ENCODE measurements around the gene MKRN1.
"Not testable (repeated sequence)": the region's sequence is repeated elsewhere in the genome, so short reads cannot be mapped to it uniquely, and the experiment has no call there.

The MKRN1 gene

DNA sequence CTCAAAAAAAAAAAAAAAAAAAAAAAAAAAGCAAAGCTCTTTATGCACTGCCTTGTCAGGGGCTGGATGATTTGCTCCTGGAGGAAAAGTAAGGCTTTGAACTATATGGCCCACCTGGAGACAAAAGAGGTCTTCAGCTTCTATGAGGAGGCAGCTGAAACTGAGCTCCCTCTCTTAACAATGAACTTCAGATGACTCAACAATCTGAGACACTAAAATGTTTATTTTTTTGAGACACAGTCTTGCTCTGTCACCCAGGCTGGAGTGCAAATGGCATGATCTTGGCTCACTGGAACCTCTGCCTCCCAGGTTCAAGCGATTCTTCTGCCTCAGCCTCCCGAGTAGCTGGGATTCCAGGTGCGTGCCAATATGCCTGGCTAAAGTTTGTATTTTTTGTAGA, 38.7 kb downstream of the MKRN1 start:
- in situ Hi-C loops (cut with MboI; ENCODE audit: low sequenced_read_pairs), result no loop called here

DNA sequence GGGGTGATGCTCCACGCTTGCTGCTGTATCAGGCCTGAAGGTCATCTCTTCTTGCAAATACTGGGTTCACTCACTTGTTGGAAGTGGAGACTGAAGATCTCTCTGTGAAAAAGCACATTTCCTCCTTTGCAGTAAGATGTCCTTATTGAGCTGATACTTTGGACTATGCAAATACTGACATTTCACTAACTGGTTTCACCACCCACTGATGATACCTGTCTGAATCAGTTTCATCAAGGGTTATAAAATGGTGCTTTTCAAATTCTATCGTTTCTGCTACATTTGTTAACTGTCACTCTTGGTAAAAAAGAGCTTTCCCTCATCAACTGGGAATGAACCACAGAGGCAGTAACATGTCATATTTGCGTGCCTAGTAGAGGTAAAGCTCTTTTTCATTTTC, 39.9 kb downstream of the MKRN1 start:
- in situ Hi-C loops (cut with MboI; ENCODE audit: low sequenced_read_pairs), result no loop called here

GRCh38 chr7:140435252-140435895, 43.9 kb downstream of the MKRN1 start:
- in situ Hi-C loops (cut with MboI; ENCODE audit: low sequenced_read_pairs), result no loop called here

DNA sequence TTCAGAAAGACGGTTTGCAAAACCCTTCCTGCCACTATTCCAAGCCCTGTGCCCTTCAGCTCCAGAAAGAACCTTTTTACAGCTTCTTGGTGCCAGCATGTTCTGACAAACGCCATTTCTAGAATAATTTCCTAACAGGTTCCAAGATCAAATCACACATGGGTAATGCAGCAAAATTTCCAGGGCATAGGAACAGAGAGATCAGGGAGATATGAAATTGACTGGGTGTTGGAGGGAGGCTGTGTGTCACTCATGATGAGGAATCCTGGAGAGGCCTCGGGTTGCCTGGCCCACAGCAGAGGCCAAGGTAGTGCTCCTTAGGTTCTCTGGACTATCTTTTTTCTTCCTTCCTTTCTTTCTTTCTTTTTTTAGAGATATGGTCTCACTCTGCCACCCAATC, 45.9 kb downstream of the MKRN1 start:
- in situ Hi-C loops (cut with MboI; ENCODE audit: low sequenced_read_pairs), result no loop called here

DNA sequence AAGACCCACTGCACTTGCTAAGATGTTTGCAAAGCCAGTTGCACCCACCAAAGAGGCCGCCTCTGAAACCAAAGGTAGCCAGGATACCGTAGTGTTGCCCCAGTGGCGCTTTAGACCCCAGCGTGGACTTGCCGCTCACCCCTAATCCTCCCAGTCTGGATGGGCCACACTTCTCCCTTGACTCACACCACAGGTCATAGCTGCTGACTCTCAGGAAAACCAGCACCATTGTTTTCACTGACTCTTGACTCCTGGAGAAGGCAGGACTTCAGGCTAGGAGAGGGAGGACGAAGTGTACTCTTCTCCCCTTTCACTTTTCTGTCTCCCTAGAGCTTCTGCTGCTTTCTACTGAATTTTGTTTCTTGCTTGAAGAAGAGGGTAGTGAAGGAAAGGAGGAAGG, 53.2 kb downstream of the MKRN1 start:
- in situ Hi-C loops (cut with MboI; ENCODE audit: low sequenced_read_pairs), result no loop called here

DNA sequence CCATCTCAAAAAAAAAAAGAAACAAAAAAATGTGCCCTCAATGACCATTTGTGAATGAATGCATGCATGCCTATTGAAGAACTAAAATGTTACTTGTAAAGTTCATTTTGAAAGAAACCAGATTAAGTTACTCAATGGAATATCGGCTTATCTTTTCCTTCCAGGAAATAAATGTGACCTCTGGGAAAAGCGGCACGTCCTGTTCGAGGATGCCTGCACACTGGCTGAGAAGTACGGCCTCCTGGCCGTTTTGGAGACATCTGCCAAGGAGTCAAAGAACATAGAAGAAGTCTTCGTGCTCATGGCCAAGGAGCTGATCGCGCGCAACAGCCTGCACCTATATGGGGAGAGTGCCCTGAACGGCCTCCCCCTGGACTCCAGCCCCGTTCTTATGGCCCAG, 53.6 kb downstream of the MKRN1 start:
- in situ Hi-C loops (cut with MboI; ENCODE audit: low sequenced_read_pairs), result no loop called here

DNA sequence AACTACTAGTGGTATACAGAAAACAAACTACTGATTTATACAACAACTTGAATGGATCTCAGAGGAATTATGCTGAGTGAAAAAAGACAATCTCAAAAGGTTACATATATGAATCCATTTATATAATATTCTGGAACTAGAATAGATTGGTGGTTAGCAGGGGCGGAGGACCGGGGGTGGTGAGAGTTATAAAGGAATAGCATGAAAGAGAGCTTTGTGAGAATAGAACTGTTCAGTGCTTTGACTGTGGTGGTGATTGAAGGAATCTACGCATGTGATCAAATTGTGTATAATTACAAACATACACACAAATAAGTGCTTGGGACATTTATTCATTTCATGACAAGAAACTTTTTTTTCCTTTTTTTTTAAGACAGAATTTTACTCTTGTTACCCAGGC, 55.8 kb downstream of the MKRN1 start:
- in situ Hi-C loops (cut with MboI; ENCODE audit: low sequenced_read_pairs), result no loop called here

GRCh38 chr7:140421521-140421920, 57.8 kb downstream of the MKRN1 start:
- in situ Hi-C loops (cut with MboI; ENCODE audit: low sequenced_read_pairs), result no loop called here

DNA sequence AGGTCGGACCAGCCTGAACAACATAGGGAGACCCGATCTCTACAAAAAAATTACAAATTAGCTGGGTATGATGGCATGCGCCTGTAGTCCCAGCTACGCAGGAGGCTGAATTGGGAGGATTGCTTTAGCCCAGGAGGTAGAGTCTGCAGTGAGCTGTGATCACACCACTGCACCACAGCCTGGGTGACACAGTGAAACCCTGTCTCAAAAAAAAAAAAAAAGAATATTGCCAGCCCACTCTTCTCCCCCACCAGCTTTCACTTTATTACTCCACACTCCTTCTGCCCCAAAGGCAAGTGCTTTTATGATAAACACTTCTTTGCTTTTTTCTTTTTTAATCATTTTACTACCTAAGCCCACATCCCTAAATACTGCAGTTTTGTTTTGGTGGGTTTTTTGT, 60.7 kb downstream of the MKRN1 start:
- in situ Hi-C loops (cut with MboI; ENCODE audit: low sequenced_read_pairs), result no loop called here

GRCh38 chr7:140418156-140418472, 61.2 kb downstream of the MKRN1 start:
- in situ Hi-C loops (cut with MboI; ENCODE audit: low sequenced_read_pairs), result not testable (repeated sequence)

DNA sequence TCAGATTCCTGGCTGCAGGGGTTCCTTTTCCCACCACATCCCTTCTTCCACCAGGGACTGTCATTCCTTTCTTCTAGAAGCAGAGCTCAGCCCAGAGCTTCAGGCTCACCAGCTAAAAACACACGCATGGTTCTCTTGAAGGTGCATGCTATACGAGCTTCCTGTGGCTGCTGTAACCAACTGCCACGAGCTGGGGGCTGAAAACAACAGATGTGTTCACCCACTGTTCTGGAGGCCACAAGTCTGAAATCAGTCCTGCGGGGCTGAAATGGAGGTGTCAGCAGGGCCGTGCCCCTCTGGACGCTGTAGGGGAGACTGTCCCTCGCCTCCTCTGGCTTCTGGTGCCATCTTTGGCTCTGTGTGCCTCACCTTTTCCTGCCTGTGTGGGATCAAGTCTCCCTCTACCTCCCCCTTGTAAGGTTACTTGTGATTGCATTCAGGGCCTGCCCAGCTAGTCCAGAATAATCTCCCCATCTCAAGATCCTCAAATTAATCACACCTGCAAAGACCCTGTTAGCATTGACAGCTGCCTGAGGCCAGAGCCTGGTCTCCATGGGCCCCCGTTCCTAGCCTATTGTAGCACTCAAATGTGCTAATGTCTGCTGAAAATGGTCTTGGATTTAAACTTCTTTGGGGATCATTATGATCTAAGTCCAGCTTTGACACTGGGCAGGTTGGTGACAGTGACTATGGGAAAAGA, 61.7 kb downstream of the MKRN1 start:
- in situ Hi-C loops (cut with MboI; ENCODE audit: low sequenced_read_pairs), result no loop called here

- in situ Hi-C loops (cut with MboI; ENCODE audit: low sequenced_read_pairs), result no loop called here
Observed at GRCh38 chr7:140416560-140416959, 62.7 kb downstream of the MKRN1 start.

- in situ Hi-C loops (cut with MboI; ENCODE audit: low sequenced_read_pairs), result not testable (repeated sequence)
Observed at GRCh38 chr7:140415816-140416215, 63.5 kb downstream of the MKRN1 start.

DNA sequence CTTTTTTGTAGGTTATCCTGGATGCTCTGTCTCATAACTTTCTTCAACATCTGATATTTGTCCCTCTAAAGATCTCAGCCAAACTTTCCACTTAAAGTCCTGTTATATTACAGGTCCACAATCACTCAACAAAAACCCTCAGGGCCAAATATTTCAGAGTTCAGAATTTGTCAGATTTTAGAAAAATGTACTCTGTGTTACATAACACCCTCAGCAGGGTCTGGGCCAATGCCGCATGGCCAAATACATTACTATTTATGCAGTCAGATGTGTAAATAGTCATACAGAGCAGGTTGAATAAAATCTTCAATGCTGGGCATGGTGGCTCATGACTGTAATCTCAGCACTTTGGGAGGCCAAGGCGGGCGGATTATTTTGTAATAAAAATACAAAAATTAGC, 63.9 kb downstream of the MKRN1 start:
- in situ Hi-C loops (cut with MboI; ENCODE audit: low sequenced_read_pairs), result no loop called here

DNA sequence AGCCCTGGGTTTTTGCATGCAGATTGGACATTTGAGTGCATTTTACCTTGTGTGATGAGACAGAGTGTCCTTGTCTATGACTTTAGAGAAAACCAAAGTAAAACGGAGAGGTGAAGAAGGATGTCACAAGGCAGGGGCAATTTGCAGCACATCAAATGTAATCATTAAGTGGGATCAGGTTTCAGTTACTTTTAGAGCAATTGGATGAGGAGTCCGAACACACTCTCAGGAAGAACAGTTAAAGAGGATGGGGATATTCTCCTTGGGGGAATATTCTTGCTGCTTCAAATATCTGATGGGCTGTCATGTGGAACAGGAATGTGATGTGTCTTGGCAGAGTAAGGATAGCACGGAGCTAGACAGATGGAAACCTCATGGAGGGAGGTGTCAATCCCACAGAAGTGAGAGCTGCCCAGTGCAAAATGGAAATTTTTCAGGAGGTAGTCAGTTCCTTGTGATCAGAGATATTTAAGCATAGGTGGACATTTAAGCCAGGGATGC, 74.7 kb downstream of the MKRN1 start:
- in situ Hi-C loops (cut with MboI; ENCODE audit: low sequenced_read_pairs), result no loop called here

GRCh38 chr7:140403878-140404564, 75.3 kb downstream of the MKRN1 start, which contains the start of gene RAB19:
Gene RAB19, plus strand, starts transcription at chr7:140404058. Its CDS starts 3,589 bp downstream, at chr7:140407647.
- in situ Hi-C loops (cut with MboI; ENCODE audit: low sequenced_read_pairs), result no loop called here

Data from HL-60/S4 (cell line).